Common myeloid progenitor, CD34-positive (primary cell): ENCODE results near the gene UVSSA.

Experiments used
- CTCF ChIA-PET: fragments of 350-600 bp; sonication (Branson Sonifier 250); formaldehyde crosslinking; loops from one replicate; lab custom pipeline; 2021; ENCODE audit warnings: antibody characterized with exemption; lab: Charles Lee
- POLR2A ChIA-PET: fragments of 350-600 bp; sonication (Branson Sonifier 250); formaldehyde crosslinking; loops from one replicate; lab custom pipeline; 2021; ENCODE audit warnings: antibody characterized with exemption; lab: Charles Lee
- DNase-seq, 3 donors: peaks; one replicate each; pipeline versions ENCODE4 v3.0.0 to v3.0.0-alpha.2; 2013
- H3K27ac ChIP-seq, 2 experiments: 1 replicate in 1 of 2; 2 replicates in 1 of 2; pipeline ENCODE4 v1.7.0; 2013; ENCODE audit warnings: inconsistent platforms in 2 of 2, low read length in 2 of 2, mild to moderate bottlenecking in 2 of 2, low read depth in 1 of 2, moderate library complexity in 1 of 2; ENCODE audit not compliant: severe bottlenecking in 2 of 2, insufficient read depth in 1 of 2, poor library complexity in 1 of 2
- H3K27me3 ChIP-seq, 5 experiments: replicated peaks in 2 of 5; 1 replicate in 3 of 5; 2 replicates in 2 of 5; pipeline versions ENCODE4 v1.6.1 to v1.7.0; 2013; ENCODE audit warnings: low read length in 4 of 5, mild to moderate bottlenecking in 2 of 5, moderate library complexity in 2 of 5, inconsistent platforms in 1 of 5; ENCODE audit not compliant: insufficient read depth in 5 of 5, control insufficient read depth in 4 of 5
- H3K36me3 ChIP-seq, 4 experiments: 1 replicate in 2 of 4; 2 replicates in 2 of 4; pipeline versions ENCODE4 v1.6.1 to v1.7.0; 2013; ENCODE audit warnings: low read length in 3 of 4, control low read depth in 1 of 4, mild to moderate bottlenecking in 1 of 4; ENCODE audit not compliant: control insufficient read depth in 4 of 4, insufficient read depth in 4 of 4
- H3K4me1 ChIP-seq, 4 experiments: 1 replicate in 3 of 4; 2 replicates in 1 of 4; pipeline versions ENCODE4 v1.6.1 to v1.7.1; 2013; ENCODE audit warnings: low read length in 3 of 4, mild to moderate bottlenecking in 3 of 4, control low read depth in 1 of 4, inconsistent platforms in 1 of 4, moderate library complexity in 1 of 4; ENCODE audit not compliant: control insufficient read depth in 4 of 4, insufficient read depth in 4 of 4; ENCODE audit errors: control extremely low read depth in 1 of 4
- H3K4me3 ChIP-seq, 7 experiments: 1 replicate in 4 of 7; 2 replicates in 3 of 7; pipeline versions ENCODE4 v1.5.1 to v1.7.0; 2013; ENCODE audit warnings: mild to moderate bottlenecking in 7 of 7, low read length in 6 of 7, moderate library complexity in 6 of 7, inconsistent platforms in 2 of 7, low read depth in 2 of 7, control low read depth in 1 of 7; ENCODE audit not compliant: insufficient read depth in 4 of 7, control insufficient read depth in 1 of 7; ENCODE audit errors: extremely low read depth in 1 of 7
- H3K9me3 ChIP-seq, 5 experiments: 1 replicate in 4 of 5; 2 replicates in 1 of 5; pipeline versions ENCODE4 v1.6.1 to v1.7.1; 2013; ENCODE audit warnings: low read length in 4 of 5, mild to moderate bottlenecking in 2 of 5, inconsistent platforms in 1 of 5, low read depth in 1 of 5, moderate library complexity in 1 of 5; ENCODE audit not compliant: control insufficient read depth in 4 of 5, insufficient read depth in 2 of 5; ENCODE audit errors: control extremely low read depth in 1 of 5
- WGBS: methylation state at CpG from one replicate; pipeline ENCODE4 v1.1.5; 2013; ENCODE audit not compliant: insufficient coverage; 5-methylcytosine and 5-hydroxymethylcytosine counted together

UVSSA gene

DNA sequence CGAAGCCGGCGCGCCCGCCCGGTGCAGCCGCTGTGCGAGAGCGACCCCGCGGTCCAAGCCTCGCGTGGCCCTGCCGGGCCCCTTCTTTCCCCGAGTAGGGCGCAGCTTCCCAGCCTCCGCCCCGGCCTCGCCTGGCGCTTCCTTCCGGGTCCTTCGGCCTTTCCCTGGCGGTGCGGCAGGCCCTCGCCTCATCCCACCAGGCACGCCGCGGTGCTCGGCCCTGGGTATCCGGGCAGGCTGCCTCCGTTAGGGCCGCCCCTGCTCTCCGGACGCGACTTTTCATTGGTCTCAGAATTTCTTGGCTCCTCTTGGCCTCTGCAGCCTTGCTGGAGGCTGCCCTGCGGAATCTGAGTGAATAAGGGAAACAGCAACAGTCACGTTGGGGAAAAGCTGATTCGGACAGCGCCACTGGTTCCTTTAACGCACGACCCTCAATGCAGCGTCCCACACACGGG is 429 bp downstream of the UVSSA start:
- peaks cover 0 to 16% (median 1%) of the 10 kb centered on the region in 4 experiments for H3K36me3 ChIP-seq
- H3K27me3 ChIP-seq: no peaks in the 10 kb centered on the region
- H3K4me3 ChIP-seq: peak overlapping the region; percentile 64 to 94 (median 89)
- ChIA-PET POLR2A (interaction anchor here (0.7 to 3.2 kb wide), 2 partner anchors 46 to 99 kb away, joined by 3 to 26 read pairs; partner anchors contain the start of gene CTBP1), CTCF (interaction anchor here (0.9 to 6.4 kb wide), 10 partner anchors 9 to 346 kb away, joined by 3 to 32 read pairs (median 4); no protein-coding TSS in a partner anchor)
- peak overlapping the region; percentile 75 to 86 for H3K27ac ChIP-seq
- WGBS: under 1% methylated on average over 43 of the region's 43 CpGs
- no peaks in the 10 kb centered on the region for H3K9me3 ChIP-seq
- peak; percentile 73 to 88 (median 85) for DNase-seq
- H3K4me1 ChIP-seq: peaks cover 6 to 30% (median 27%) of the 10 kb centered on the region in 4 experiments

DNA sequence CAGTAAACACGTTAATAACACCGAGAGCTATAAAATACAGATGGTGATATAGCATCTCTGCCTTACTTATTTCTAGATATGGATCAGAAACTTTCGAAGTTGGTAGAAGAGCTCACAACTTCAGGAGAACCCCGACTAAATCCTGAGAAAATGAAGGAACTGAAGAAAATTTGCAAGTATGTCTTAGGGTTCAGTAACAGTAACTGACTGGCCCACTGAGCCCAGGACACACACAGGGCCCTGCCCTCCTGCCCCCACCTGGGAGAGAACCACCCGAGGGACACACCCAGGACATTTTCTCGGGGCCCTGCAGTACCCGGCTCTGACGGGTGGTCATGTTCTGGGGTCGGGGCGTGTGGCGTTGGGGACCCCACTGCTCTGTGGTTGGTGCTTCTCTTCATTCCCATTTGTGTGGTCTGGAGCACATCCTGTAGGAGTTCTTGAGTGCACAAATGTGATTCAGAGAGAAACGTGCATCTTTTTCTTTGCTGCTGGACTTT is 1.1 kb downstream of the UVSSA start:
- Histone ChIP-seq H3K27me3 (no peaks in the 10 kb centered on the region), H3K4me1 (peaks cover 6 to 30% (median 27%) of the 10 kb centered on the region in 4 experiments), H3K4me3 (peak overlapping the region; percentile 64 to 94 (median 89)), H3K27ac (peak overlapping the region; percentile 75 to 86), H3K9me3 (no peaks in the 10 kb centered on the region), H3K36me3 (peaks cover 0 to 20% (median 2%) of the 10 kb centered on the region in 4 experiments)
- ChIA-PET CTCF (interaction anchor here (0.9 to 6.4 kb wide), 5 partner anchors 98 to 282 kb away, joined by 3 to 32 read pairs (median 5); no protein-coding TSS in a partner anchor), POLR2A (interaction anchor here (3.2 kb wide), 1 partner anchor 99 kb away, joined by 26 read pairs; the partner anchor contains the start of gene CTBP1)
- WGBS: 90% methylated on average over 7 of the region's 12 CpGs
- peak in 1 of 3 donors; percentile 6 for DNase-seq

DNA sequence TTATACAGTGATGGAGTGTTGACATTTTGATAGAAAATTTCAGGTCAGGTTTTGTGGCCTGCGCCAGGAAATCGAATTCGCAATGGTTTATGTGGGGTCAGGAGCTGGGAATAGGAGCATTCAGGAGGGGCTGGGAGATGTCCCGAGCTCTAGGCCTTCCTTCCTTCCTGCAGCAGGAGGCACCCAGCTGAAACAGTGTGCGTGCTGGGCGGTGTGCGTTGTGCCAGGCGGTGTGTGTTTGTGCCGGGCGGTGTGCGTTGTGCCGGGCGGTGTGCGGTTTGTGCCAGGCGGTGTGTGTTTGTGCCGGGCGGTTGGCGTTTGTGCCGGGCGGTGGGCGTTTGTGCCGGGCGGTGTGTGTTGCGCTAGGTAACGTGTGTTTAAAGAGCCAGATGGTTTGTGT is 1.7 kb downstream of the UVSSA start:
- Histone ChIP-seq H3K4me3 (no peak overlapping the region), H3K36me3 (peaks cover 0 to 23% (median 3%) of the 10 kb centered on the region in 4 experiments), H3K4me1 (peaks cover 6 to 30% (median 27%) of the 10 kb centered on the region in 4 experiments), H3K9me3 (no peaks in the 10 kb centered on the region), H3K27ac (no peak overlapping the region), H3K27me3 (no peaks in the 10 kb centered on the region)
- POLR2A ChIA-PET: no interaction called here
- CTCF ChIA-PET: interaction anchor here (1.5 to 6.4 kb wide), 4 partner anchors 101 to 378 kb away, joined by 3 to 32 read pairs (median 4); no protein-coding TSS in a partner anchor
- WGBS: 97% methylated on average over 8 of the region's 25 CpGs
- DNase-seq: no peak

DNA sequence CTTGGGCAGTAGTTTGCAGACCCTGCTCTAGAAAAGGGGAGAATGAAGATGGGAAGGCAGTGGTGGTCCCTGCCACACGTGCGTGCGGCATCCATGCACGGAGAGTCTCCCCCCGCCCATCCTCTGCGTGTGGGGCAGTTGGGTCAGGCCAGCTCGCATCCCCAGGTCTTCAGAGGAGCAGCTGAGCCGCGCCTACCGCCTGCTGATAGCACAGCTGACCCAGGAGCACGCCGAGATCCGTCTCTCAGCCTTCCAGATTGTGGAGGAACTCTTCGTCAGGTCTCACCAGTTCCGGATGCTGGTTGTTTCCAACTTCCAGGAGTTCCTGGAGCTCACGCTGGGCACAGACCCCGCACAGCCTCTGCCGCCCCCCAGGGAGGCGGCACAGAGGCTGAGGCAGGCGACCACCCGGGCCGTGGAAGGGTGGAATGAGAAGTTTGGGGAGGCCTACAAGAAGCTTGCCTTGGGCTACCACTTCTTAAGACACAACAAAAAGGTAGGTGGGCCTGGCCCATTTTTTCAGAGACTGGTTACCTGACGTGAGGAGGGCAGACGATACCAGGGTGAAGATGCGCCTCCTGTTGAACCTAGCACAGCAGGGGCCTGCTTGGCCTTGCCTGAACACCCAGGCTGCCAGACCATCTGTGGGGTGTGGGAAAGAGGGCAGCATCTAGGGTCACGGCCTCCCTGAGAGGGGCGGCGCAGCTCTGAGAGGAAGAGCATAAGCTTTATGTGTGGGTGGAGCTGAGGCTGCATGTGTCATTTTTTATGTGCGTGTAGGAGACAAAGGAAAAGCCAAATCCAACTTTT is 2.6 kb downstream of the UVSSA start:
- DNase-seq: no peak
- ChIA-PET CTCF (interaction anchor here (0.9 to 6.4 kb wide), 4 partner anchors 102 to 377 kb away, joined by 3 to 32 read pairs (median 6); no protein-coding TSS in a partner anchor), POLR2A (no interaction called here)
- H3K4me1 ChIP-seq: peaks cover 6 to 30% (median 27%) of the 10 kb centered on the region in 4 experiments
- no peak overlapping the region for H3K27ac ChIP-seq
- WGBS: 97% methylated on average over 23 of the region's 29 CpGs
- H3K36me3 ChIP-seq: peaks cover 0 to 23% (median 3%) of the 10 kb centered on the region in 4 experiments
- no peak overlapping the region for H3K4me3 ChIP-seq
- no peaks in the 10 kb centered on the region for H3K9me3 ChIP-seq
- H3K27me3 ChIP-seq: no peaks in the 10 kb centered on the region

DNA sequence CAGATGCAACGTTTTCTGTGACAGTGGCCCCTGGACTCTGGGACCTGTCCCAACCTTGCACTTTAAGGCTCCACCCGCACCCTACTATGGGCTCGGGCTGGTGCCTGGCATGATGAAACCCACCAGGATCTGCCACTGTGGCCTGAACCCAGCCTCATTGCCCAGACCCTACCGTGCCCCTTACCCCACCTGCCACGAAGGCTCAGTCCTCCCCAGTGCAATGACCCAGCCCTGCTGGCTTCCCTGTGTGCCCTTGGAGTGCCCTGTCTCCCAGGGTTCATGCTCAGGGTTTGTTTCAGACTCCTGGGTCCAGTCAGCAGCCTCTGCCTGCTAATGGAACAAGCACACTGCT is 3.1 kb downstream of the UVSSA start:
- WGBS: 97% methylated on average over 5 of the region's 5 CpGs
- Histone ChIP-seq H3K27me3 (no peaks in the 10 kb centered on the region), H3K9me3 (no peaks in the 10 kb centered on the region), H3K27ac (no peak overlapping the region), H3K4me3 (no peak overlapping the region), H3K36me3 (peaks cover 0 to 29% (median 4%) of the 10 kb centered on the region in 4 experiments), H3K4me1 (peaks cover 6 to 26% (median 23%) of the 10 kb centered on the region in 4 experiments)
- CTCF ChIA-PET: interaction anchor here (0.9 to 6.4 kb wide), 7 partner anchors 103 to 377 kb away, joined by 3 to 32 read pairs (median 3); no protein-coding TSS in a partner anchor
- POLR2A ChIA-PET: no interaction called here
- DNase-seq: no peak

DNA sequence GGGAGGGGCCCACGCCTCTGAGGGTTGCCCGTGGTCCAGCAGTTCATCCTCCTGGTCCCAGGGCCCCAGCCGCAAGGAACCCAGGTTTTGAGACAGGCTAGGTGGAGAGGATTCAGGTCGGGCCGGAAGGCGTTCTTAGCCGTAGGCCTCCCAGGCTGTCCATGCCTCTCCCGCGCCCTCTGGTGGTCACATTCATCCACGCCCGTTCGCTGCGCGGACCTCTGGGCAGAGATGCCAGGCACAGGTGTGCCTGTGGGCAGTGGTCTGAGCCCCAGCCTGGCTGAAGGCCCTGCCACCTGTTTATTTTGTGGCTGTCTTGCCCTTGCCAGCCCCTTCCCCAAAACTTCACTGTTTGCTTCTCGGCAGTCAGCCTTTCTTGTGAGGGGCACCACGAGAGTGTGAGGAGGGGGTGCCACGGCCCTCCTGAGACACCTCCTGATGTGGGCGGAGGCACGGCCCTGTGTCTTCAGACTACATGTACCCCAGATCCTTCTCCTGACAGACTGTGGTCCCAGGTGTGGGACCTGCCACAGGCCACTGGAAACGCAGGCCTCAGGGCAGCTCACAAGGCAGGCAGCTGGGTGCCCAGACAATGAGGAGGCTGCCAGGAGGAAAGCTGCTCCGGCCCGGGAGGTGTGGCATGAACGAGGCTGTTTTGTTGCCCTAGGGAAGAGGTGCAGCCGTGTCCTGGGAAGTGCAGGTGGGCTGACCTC is 5.0 kb downstream of the UVSSA start:
- H3K4me1 ChIP-seq: peaks cover 6 to 18% (median 16%) of the 10 kb centered on the region in 4 experiments

More for the DNA sequence above, 5.0 kb downstream of the UVSSA start:
- Histone ChIP-seq H3K36me3 (peaks cover 0 to 36% (median 5%) of the 10 kb centered on the region in 4 experiments), H3K9me3 (no peaks in the 10 kb centered on the region), H3K27me3 (no peaks in the 10 kb centered on the region), H3K27ac (no peak overlapping the region), H3K4me3 (no peak overlapping the region)
- ChIA-PET POLR2A (no interaction called here), CTCF (interaction anchor here (0.6 to 1.5 kb wide), 6 partner anchors 23 to 280 kb away, joined by 3 to 5 read pairs (median 4); no protein-coding TSS in a partner anchor)
- WGBS: 36% methylated on average over 18 of the region's 24 CpGs
- DNase-seq: peak; percentile 74 to 85 (median 81)
